Panc1 (cell line): ENCODE results near the gene SHROOM3. TPM values are rescaled to one million over a fixed set of nuclear protein-coding genes. Genes with fewer than 3 reads are reported as not detected.

ENCODE experiments used
- ATAC-seq: fragments of 200-7000 bp; cut with Tn5 transposase; 2 replicates; pipeline ENCODE4 v1.9.1; 2020; ENCODE audit warnings: mild to moderate bottlenecking, moderate library complexity
- BruUV-seq: library from RNA; stranded (reverse); fragments of 400-500 nt; replicated peaks from 2 replicates; lab custom pipeline; 2021; lab: Mats Ljungman, UMichigan
- CTCF ChIA-PET: fragments of 300-600 bp; sonication (Branson Sonifier 250); formaldehyde crosslinking; loops from one replicate; lab custom pipeline; 2022; ENCODE audit warnings: antibody characterized with exemption; lab: Charles Lee
- POLR2A ChIA-PET: fragments of 300-600 bp; sonication (Branson Sonifier 250); formaldehyde crosslinking; loops from one replicate; lab custom pipeline; 2022; ENCODE audit warnings: antibody characterized with exemption; lab: Charles Lee
- DNase-seq: peaks from one replicate; pipeline ENCODE4 v3.0.0-alpha.2; 2010; ENCODE audit warnings: low read depth, low spot score
- H3K27ac ChIP-seq: 2 replicates; pipeline ENCODE4 v1.5.1; 2011; ENCODE audit warnings: mild to moderate bottlenecking, low read length, inconsistent platforms
- H3K27me3 ChIP-seq: fragments of 200-500 bp; sonication (Bioruptor generic); 2 replicates; pipeline ENCODE4 v1.6.0; 2014; ENCODE audit warnings: low read length, inconsistent platforms; ENCODE audit not compliant: control insufficient read depth, insufficient read depth
- H3K36me3 ChIP-seq: fragments of 200-500 bp; sonication (Bioruptor generic); 2 replicates; pipeline ENCODE4 v1.5.1; 2014; ENCODE audit warnings: inconsistent platforms, mild to moderate bottlenecking, low read length, moderate library complexity; ENCODE audit not compliant: control insufficient read depth, insufficient read depth
- H3K4me1 ChIP-seq: 2 replicates; pipeline ENCODE4 v1.5.1; 2011; ENCODE audit warnings: inconsistent platforms, mild to moderate bottlenecking, low read length, moderate library complexity; ENCODE audit not compliant: control insufficient read depth, insufficient read depth
- H3K4me3 ChIP-seq, 2 experiments: 2 replicates each; pipeline ENCODE4 v1.5.1; 2011 to 2012; ENCODE audit warnings: low read depth in 2 of 2, low read length in 2 of 2, mild to moderate bottlenecking in 2 of 2, inconsistent platforms in 1 of 2, moderate library complexity in 1 of 2
- H3K9me3 ChIP-seq: fragments of 200-500 bp; sonication (Bioruptor generic); 2 replicates; pipeline ENCODE4 v1.5.1; 2014; ENCODE audit warnings: low read depth, mild to moderate bottlenecking, inconsistent platforms, low read length, moderate library complexity; ENCODE audit not compliant: control insufficient read depth, insufficient read depth
- CTCF ChIP-seq: fragments of 450-650 bp; IDR thresholded peaks from 2 replicates; pipeline ENCODE4 v1.5.1; 2017; ENCODE audit warnings: mild to moderate bottlenecking
- POLR2AphosphoS5 ChIP-seq: IDR thresholded peaks from 2 replicates; pipeline ENCODE4 v1.6.1; 2012; ENCODE audit warnings: mild to moderate bottlenecking, low read depth, low read length, moderate library complexity
- REST ChIP-seq, 2 experiments: IDR thresholded peaks; 2 replicates each; pipeline ENCODE4 v1.6.1; 2011 to 2012; ENCODE audit warnings: low read depth in 2 of 2, control low read depth in 1 of 2, low read length in 1 of 2, mild to moderate bottlenecking in 1 of 2, moderate library complexity in 1 of 2; ENCODE audit not compliant: insufficient read depth in 1 of 2
- SIN3A ChIP-seq: IDR thresholded peaks from 2 replicates; pipeline ENCODE4 v1.6.1; 2012; ENCODE audit warnings: low read depth, mild to moderate bottlenecking, low read length, moderate library complexity, borderline replicate concordance; ENCODE audit not compliant: insufficient read depth
- TCF7L2 ChIP-seq: IDR thresholded peaks from 2 replicates; pipeline ENCODE4 v1.6.1; 2011; ENCODE audit warnings: mild to moderate bottlenecking, low read depth, low read length, inconsistent platforms
- in situ Hi-C: cut with HindIII; loops from 2 replicates; pipeline ENCODE4 v1.10.0; 2016; ENCODE audit warnings: low sequenced_read_pairs, low pct_unique_long_range_greater_than_20kb
- intact Hi-C: fragments of 100-400 bp; cut with micrococcal nuclease; formaldehyde crosslinking; loops from one replicate; pipeline ENCODE4 v1.10.0; 2022; ENCODE audit not compliant: unreplicated experiment
- total RNA-seq: library from RNA; stranded (reverse); gene quantifications from one replicate; pipeline ENCODE4 v1.2.1, GENCODE V29; 2021; ENCODE audit not compliant: unreplicated experiment

Gene SHROOM3
- total RNA-seq, 1 experiment from 2014 or later: 7.2 TPM

GRCh38 chr4:76611616-76612207 is 176.7 kb downstream of the SHROOM3 start:
- H3K9me3 ChIP-seq: no peaks in the 10 kb centered on the region
- intact Hi-C loops (no loop called here), in situ Hi-C loops (no loop called here)
- no TSS peak for BruUV-seq
- H3K4me1 ChIP-seq: no peaks in the 10 kb centered on the region; the same call in none of the 2 replicates
- H3K4me3 ChIP-seq: no peak overlapping the region
- POLR2A ChIA-PET: no interaction called here
- no peak for DNase-seq
- H3K27ac ChIP-seq: no peak overlapping the region
- TF ChIP-seq CTCF (no peak), POLR2AphosphoS5 (no peak), TCF7L2 (no peak), SIN3A (no peak), REST (IDR thresholded peaks at IDR 0.05; ENCODE audit: insufficient read depth in 1 of 2, low read depth in 2 of 2, low read length in 1 of 2) (no peak)
- CTCF ChIA-PET: no interaction called here
- ATAC-seq: no peak
- no peaks in the 10 kb centered on the region for H3K36me3 ChIP-seq
- H3K27me3 ChIP-seq: no peaks in the 10 kb centered on the region

- no peaks in the 10 kb centered on the region for H3K36me3 ChIP-seq
- intact Hi-C loops: no loop called here
- CTCF ChIA-PET: no interaction called here
- DNase-seq: no peak
- no peak for TF ChIP-seq REST (IDR thresholded peaks at IDR 0.05; ENCODE audit: insufficient read depth in 1 of 2, low read depth in 2 of 2, low read length in 1 of 2)
- no peak overlapping the region for H3K4me3 ChIP-seq
- H3K27me3 ChIP-seq: no peaks in the 10 kb centered on the region
- POLR2A ChIA-PET: no interaction called here
- in situ Hi-C loops: no loop called here
- no peaks in the 10 kb centered on the region; the same call in none of the 2 replicates for H3K4me1 ChIP-seq
- H3K27ac ChIP-seq: no peak overlapping the region
- BruUV-seq: no TSS peak
- no peak for ATAC-seq
- H3K9me3 ChIP-seq: no peaks in the 10 kb centered on the region
These were observed 179.6 kb downstream of the SHROOM3 start for GRCh38 chr4:76614589-76614988.
